Measurements from ENCODE around the gene TBC1D12.

- TF ChIP-seq CTCF (IDR thresholded peaks at IDR 0.05) (peak in 2 of 3 experiments; percentile 69 to 87), POLR2A (IDR thresholded peaks at IDR 0.05) (no peak)
These were observed 39.7 kb upstream of the TBC1D12 start, which contains the start of gene NOC3L for GRCh38 chr10:94362360-94363250.

All from testis (tissue), 2 donors.